Measurements from ENCODE around the gene RBM12.

The RBM12 gene

GRCh38 chr20:35619196-35620095 is 45.3 kb downstream of the RBM12 start:
- peak; percentile 62 for DNase-seq

- no peak for DNase-seq
These were observed 46.2 kb downstream of the RBM12 start for GRCh38 chr20:35618263-35619131.

- peak; percentile 69 for DNase-seq
These were observed 47.1 kb downstream of the RBM12 start for GRCh38 chr20:35617397-35618262.

- peak; percentile 76 for DNase-seq
These were observed 48.0 kb downstream of the RBM12 start for GRCh38 chr20:35616465-35617396.

GRCh38 chr20:35615667-35616464 is 48.8 kb downstream of the RBM12 start, which contains the start of gene SPAG4:
SPAG4 (plus strand) TSS chr20:35615829; CDS start chr20:35616004, 175 bp downstream.
- peak; percentile 100 for DNase-seq

- DNase-seq, result no peak
These were observed 53.2 kb downstream of the RBM12 start for GRCh38 chr20:35611482-35611881.

- DNase-seq, result no peak
These were observed 53.8 kb downstream of the RBM12 start for GRCh38 chr20:35610833-35611427.

DNA sequence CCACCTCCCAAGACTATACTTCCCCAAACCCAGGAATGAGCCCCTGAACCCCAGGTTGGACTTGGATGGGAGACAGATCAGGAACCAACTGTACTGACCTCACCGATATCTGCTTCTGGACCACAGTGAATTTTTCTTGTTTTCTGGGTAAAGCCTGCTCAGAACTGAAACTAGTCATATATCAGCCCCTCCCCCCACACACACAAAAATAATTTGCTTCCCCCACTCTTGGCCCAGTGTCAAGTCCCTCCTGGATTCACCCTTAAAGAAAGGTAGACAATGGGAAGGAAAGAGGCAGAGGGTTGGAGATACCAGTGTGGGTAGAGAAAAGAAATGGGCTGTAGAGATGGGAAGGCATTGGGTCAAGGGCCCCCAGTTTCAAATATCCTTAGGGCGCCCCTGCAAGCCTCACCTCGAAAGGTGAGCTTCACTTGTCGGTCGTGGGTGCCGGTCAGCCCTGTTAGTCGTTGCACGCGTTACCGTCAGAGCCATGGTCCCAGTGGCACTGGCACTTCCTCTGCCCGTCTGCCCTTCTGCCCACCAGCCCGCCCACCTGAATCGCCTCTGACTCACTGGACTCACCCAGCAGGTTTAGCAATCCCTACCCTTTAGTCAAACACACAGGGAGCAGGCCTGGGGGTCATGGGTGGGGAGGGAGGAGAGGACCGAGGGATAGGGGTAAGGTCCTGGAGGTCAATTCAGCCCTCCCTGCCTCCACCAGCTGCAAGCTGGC is 57.5 kb downstream of the RBM12 start:
- DNase-seq, result no peak

DNA sequence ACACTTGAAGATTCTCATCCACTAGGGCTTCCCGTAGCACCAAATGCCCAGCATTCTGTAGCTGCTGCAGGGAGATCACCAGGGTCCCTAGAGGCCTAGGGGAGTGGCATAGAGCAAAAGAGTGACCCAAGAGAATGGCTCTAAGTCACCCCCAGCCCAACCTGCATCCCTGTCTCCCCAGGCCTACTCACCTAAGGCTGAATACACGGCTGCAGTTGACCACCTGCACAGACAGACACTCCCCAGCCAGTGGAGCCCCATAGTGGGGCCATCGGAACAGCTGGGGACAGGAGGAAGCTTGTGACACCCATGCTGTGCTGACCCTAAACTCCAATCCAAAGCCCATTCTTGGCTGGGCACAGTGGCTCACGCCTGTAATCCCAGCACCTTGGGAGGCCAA is 58.6 kb downstream of the RBM12 start:
- DNase-seq, result no peak

- no peak for DNase-seq
These were observed 60.3 kb downstream of the RBM12 start for GRCh38 chr20:35604449-35604747.

DNA sequence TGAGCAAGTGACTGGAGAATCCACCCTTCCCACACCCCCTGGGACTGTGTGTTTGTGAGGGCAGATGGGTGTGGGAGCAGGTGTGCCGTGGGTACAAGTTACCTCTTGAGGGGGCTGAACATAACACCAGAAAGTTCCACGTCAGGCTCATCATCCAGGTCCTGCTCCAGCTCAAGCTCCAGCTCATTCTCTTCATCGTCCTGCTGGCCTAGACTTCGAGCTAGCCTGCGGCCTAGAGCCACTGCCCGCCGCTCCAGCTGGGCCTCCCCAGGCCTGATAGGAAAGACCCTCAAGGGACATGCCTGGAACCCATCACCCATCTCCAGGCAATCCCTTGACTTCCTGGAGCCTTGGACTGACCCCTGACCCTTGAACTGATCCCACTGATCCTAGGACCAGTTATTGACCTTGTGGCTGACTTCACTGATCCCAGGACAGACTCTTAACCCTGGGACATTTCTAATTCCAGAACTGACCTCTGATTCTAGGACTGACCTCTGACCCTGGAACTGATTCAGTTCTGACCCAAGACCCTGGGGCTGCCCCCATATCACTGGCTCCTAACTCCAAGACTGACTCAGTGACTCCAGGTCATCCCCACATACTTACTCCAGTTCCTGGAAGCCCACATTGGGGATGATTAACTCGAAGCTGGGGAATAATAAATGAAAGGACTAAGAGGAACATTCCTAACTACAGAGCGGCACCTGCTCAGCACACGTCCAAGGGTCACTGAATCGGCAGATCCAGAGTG is 60.8 kb downstream of the RBM12 start:
- DNase-seq, result no peak

DNA sequence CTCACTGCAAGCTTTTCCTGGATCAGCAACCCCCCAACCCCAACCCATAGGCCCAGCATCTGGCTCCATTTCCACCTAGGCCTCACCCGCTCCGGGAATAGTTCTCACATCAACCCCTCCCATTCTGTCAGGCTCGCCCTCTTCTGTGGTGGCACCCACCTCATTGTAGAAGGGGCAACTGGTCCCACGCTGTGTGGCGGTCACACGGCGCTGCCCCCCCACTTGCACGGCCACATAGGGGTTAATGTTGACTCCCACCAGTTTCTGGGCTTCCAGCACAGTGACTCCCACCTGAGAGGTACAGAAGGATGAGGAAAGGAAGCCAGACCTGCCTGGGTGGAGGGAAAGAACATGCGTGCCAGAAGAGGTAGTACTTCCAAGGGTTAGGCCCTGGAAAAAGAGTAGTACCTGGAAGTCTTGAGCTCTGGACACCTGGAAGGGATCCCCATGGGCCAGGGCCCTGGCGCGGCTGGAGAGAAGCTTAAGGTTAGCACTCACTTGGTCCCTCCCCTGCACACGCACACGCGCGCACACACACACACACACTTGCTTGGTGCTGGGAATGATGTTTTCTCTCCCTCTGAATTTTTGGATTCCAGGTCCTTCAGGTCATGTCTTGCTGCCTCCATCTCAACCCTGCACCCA is 61.7 kb downstream of the RBM12 start:
- no peak for DNase-seq

- DNase-seq, result no peak
These were observed 62.7 kb downstream of the RBM12 start for GRCh38 chr20:35601990-35602389.

- DNase-seq, result peak; percentile 66
These were observed 63.4 kb downstream of the RBM12 start for GRCh38 chr20:35600993-35601973.

GRCh38 chr20:35600176-35600992 is 64.3 kb downstream of the RBM12 start:
- no peak for DNase-seq

- DNase-seq, result no peak
These were observed 65.0 kb downstream of the RBM12 start for GRCh38 chr20:35599776-35600120.

All from NCI-H1436 (cell line).